NB4 (cell line): ENCODE results near the gene KIF7.

ENCODE experiments used
- CTCF ChIP-seq: IDR thresholded peaks from one replicate; pipeline ENCODE4 v1.5.1; 2012; ENCODE audit warnings: low read depth, low read length
- MAX ChIP-seq: IDR thresholded peaks from 2 replicates; pipeline ENCODE4 v1.6.1; 2011; ENCODE audit warnings: low read depth, low read length
- POLR2A ChIP-seq: IDR thresholded peaks from 2 replicates; pipeline ENCODE4 v1.6.1; 2011; ENCODE audit warnings: mild to moderate bottlenecking; ENCODE audit not compliant: insufficient read length; ENCODE audit errors: extremely low read depth

DNA sequence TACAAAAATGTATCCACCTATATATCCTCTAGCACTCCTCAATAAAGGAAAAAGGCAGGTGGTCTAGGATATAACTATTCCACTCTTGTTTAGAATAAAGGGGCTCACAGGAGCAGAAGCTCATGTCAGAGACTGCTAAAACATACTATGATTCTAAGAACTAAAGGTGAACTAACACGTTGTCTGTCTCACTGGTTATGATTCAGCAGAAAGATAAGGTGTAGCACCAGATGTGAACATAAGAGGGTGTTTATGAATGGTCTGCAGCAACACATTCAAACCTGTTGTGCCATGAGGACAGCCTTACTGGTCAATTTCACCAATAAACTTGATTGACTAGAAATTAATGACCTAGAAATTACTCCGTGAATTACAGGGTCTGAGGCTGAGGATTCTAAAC is 30.7 kb upstream of the KIF7 start:
- TF ChIP-seq POLR2A (no peak), CTCF (no peak), MAX (no peak)
